Activated CD4-positive, alpha-beta T cell treated with anti-CD3 and anti-CD28 coated beads, Interleukin-2, amount 50 U/mL, for 48 hours (primary cell): ENCODE measurements around the gene USP40.
A peak's percentile ranks its signal among the peaks of the same experiment; 100 is the strongest.

Experiments
- DNase-seq, 2 experiments: peaks; one replicate each; pipeline ENCODE4 v3.0.0-alpha.2; 2020

The USP40 gene

DNA sequence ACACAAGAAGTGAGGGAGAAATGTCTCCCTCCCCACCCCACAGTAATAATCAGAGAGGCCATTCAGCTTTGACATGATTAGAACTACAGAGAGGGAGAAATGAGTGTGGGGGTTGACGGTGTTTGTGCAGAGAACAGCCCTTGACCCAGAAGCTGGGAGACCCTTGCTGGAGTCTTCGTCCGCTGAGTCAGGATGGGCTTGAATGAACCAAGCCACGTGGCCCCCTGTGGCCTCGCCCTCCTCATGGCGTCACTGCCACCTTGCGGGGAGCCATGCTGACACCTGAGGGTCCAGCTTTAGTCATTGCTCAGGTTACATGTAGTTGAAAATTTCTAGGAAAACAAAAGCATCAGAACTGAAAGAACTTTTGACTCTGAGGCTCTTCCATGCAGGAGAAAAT, 111.1 kb downstream of the USP40 start:
- no peak for DNase-seq

DNA sequence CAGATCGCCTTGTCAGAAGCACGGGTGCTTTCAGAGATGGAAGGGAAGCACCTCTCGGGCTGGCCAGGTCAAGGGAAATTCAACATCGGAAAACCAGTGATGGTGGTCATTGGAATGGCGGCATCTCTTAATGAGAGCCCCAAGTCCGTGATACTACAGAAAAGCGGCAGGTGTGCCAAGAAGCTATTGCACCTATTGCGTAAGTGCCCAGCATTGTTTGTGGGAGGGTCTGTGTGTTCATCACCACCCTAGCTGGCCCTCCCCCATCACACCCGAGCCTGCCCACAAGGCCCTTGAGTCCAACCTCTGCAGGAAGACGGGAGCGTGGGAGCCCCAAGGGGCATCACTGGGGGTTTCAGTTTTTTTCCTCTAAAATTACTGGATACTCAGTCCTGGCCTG, 111.6 kb downstream of the USP40 start:
- DNase-seq = no peak

DNA sequence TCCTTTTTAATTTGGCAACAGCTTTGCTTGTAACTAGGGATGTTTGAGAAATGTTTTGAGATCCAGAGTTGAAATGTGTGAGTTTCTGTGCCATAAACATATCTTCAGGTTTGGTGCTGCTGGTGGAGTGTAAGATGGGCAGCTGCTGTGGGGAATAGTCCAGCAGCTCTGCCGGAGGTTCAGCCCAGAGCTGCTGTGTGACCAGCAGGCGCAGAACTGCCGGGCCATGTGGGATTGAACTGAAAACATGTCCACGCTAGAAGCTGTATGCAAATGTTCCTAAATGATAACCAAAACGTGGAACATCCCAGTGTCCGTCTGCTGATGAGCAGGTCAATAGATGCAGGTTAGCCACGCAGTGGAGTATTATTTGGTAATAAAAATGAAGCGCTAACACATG, 112.7 kb downstream of the USP40 start:
- DNase-seq = no peak

DNA sequence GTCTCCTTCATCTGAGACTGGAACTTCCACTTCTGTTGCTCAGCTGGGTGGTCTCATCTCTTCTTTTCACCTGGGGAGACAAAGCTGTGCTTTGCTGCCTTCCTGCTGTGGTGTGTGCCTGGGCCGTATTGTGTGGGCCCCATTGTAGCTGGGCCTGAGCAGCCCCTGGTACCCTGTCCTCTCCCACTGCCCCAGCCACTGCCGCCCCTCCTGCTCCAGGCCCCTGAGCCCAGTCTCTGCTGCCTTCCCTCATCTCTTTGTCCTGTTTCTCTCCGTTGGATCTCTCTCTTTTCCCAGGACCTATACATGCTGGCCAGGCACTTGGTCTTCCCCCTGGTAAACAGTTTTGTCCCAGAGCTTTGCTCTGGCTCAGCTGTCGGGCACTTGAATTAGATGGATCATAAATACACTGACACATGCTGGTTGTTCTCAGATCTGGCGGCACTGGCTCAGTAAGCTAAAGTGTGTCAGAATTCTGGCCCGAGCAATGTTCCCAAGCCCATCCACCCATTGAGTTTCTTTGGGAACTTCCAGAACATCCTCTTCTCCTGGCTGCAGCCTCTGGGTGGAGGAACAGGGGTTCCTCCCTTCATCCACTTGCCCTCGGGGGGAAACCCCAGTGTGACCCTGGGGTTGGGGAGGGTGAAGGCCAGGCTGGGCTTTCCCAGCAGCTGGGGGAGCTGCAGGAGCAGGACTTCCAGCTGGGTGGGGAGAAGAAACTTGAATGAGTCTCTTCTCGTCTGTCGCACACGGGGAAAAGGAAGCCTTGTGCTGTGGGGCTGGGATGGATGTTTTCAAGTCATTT, 113.3 kb downstream of the USP40 start:
- no peak for DNase-seq

DNA sequence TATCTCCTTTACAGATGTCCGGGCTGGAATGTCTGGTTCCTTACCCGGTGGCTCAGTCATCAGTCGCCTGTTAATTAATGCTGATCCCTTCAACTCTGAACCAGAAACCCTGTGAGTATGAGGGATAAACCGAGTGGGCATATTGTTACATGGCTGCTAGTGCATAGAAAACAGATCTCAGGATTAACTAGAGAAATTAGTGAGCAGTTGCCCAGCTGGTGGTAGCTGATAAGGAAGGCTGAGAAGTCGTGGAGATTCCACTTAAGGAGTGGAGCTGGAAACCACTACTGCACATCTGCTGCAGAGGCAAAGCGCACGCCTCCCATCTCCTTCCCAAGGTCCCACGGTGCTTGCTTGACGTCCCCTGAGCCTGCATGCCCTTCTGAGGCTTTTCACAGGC, 114.6 kb downstream of the USP40 start:
- no peak for DNase-seq

DNA sequence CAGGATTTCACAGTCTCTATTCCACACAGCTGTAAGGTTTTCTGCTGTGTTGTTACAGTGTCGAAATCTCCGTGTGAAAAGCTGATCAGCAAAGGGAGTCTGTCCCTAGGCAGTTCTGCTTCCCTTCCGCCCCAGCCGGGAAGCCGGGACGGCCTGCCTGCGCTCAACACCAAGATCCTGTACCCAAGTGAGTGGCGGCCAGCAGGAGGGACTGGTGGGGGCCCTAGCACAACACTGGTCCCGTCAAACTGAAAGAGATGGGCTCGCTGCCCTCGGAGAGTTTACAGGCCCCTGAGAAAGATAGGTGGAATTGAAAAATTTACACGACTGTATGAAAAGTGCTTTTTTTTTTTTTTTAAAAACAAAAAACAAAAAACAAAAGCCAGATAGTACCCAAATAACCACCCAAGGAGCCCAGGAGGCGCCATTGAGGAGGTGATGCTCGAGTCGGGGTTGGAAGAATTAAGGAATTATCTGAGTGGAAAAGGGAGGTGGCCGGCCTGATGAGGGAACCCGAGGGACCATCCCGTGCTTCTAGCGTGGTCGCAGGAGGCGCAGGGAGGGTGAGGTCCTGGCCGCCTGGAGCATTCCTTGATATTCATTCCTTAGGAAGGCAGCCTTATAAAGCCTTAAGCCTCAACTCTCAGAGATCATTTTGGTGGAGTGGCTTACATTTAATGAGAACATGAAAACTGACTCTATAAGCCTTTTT, 115.6 kb downstream of the USP40 start:
- no peak for DNase-seq

DNA sequence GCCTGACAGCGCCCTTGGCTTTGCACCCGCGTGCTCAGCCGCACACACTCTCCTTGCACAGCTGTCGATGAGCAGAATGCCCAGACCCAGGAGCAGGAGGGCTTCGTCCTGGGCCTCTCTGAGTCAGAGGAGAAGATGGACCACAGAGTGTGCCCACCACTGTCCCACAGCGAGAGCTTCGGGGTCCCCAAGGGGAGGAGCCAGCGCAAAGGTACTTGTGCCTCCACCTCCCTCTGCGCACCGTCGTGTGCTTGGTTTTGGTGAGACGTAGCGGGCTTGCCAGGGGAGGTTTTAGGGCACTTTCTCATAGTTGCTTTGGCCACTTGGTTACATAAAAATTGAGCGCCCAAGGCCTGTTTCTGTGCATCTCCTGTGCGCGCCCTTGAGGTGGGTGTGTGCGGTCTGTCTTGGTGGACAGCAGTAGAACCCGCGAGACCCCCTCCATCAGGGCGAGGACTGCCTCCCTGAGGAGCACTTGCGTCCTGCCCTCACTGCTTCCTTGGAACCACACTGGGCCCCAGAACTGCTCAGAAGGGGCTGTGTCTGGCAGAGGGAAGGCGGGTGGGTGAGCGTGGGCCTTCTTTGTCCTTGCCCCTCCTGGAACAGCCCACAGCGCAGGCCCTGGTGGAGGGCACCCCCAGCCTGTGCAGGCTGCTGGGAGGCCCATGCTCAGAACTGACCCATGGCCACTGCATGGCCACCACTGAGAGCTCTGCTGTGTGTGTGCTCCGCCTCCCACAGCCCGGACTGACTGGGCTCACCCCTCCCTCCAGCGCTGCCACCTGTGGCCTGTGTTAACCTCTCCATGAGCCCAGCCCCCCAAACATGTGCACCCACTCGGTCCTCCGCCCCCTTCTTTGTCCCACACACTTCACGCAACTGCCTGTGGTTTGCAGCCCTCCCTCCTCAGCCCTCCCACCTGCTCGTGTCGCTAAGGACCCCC, 116.4 kb downstream of the USP40 start:
- DNase-seq = no peak

DNA sequence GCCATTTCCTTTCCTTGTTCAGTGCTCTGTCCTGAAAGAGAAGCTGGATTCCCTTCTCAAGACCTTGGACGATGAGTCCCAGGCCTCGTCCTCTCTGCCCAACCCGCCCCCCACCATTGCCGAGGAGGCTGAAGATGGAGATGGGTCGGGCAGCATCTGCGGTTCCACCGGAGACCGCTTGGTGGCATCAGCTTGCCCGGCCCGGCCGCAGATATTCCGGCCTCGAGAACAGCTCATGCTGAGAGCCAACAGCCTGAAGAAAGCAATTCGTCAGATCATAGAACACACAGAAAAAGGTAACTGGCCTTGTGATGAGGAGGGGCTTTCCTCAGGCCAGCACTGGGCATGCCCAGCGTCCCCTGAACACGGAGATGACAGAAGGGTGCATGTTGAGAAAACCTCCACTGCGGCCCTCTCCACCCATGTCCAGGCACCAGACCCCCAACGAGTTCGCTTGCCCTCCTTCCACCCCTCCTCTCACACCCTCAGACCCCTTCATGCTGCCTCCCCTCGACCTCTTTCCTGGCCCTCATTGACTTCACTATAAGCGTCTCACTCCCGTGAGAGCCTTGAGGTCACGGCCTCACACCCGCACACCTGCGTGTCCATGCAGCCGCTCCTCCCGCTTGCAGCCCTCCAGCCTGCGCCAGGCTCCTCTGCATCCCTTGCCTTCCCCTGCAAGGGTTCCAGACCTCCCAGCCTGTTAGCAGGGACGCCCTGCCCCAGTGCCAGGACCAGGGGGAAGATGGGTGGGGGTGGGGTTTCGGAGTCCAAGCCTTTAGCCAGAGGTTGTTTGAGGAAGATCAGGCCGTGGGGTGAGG, 117.3 kb downstream of the USP40 start:
- DNase-seq = no peak

DNA sequence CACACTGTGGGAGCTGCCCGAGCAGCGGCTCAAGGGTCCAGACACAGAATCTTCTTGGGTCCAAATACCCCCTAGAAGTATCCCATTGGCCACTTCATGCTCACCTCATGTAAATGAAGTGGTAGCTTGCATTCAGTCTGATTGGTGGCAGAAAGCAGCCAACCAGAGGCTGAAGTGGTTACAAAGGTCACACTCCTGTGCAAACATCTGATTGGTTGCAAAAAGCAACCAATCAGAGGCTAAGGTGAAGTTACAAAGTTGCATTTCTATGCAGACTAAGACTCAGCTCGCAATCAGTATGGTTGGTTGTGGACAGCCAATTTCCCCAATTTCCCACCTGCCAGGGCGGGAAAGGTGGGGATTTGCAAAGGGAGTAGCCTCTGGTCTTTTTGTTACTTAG, 118.0 kb downstream of the USP40 start:
- DNase-seq = no peak

DNA sequence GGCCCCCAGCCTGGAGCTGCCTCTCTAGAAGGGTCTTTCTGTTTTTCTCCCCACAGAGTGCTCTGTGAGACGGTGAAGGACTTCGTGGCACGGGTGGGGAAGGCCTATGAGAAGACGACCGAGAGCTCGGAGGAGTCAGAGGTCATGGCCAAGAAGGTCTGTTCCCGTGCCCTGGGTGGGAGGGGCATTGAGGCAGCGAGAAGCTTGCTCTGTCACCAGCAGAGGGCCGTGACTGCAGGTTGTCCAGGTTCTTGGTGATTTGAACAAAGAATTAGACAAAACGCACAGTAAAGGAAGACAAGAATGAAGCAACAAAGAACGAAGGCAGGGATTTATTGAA, 118.4 kb downstream of the USP40 start:
- DNase-seq = peak; percentile 13 to 15

DNA sequence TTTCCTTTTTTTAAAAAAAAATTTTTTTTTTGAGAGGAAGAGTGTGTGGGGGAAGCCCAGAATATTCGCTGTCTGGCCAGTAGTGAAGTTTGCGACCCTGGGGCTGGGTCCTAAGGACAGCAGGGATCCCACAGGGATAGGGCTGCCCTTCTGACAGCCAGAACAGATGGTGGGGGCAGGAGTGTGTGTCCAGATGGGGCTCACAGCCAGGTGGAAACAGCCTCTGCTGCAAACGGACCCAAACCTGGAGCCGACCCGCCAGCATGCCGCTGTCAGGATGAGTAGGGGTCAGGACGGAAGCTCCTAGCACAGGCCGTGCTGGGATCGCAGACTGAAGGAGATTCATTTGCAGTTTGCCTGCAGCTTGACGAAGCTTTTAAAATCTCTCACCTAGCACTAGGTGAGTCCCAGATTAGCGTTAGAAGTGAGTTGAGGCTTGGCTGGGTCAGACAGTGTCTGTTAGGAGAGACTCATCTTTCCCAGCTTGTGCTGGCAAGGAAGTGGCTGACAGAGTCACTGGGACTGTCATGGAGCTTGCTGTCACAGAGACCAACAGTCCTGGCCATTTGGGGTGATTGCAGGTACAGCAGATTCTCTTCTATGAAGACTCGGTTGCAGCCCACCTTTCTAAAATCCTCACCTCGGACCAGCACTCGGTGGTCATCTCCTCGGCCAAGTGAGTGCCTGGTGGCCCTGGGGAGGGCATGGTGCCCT, 118.9 kb downstream of the USP40 start:
- no peak for DNase-seq

DNA sequence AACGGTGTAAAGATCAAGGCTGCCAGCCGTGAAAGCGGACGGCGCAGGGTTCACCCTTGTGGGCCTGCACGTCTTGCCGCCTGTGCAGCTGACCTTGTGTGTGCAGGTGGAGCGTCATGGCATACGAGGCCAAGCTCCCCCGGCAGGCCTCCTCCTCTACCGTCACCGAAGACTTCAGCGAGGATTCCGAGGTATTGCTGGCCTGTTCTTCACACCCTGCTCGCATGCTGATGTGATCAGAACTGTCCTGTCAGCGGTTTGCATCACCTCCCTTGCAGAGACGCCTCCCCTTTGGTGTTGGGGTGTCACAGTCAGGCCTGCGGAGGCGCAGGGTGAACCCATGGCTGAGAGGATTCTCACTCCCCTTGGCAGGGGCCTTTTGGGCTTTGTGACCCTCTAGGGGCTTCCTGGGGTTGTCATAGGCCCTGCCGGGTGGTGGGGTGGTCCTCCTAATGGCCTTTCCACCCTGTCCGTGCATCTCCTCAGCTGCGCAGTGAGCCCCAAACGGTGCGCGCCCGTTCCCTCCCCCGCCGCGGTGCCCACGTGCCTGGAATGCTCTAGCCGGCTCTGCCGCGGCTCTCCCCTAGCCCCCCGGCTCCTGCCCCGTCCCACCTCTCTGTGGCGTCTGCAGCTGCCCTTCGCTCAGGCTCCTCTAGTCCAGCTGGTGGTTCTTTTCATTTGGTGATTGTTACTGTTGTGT, 119.8 kb downstream of the USP40 start:
- DNase-seq = no peak

DNA sequence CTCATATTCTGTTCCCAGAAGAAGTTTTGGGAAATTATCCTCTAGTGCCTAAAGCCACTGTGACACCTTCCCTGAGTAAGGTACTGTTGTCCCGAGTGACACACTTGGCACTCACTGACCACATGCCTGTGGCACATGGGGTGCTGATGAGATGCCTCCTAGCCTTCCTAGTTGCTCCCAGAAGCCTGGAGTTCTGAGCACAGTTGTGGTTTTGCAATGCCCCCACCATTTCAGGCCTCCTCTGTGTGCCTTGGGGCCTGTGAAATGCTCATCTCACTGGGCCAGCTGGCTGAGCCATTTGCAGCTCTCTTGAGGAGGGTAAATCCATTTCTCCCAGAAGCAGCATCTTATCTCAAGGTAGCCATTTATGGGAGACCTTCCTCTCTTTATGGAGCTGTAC, 120.5 kb downstream of the USP40 start:
- no peak for DNase-seq

DNA sequence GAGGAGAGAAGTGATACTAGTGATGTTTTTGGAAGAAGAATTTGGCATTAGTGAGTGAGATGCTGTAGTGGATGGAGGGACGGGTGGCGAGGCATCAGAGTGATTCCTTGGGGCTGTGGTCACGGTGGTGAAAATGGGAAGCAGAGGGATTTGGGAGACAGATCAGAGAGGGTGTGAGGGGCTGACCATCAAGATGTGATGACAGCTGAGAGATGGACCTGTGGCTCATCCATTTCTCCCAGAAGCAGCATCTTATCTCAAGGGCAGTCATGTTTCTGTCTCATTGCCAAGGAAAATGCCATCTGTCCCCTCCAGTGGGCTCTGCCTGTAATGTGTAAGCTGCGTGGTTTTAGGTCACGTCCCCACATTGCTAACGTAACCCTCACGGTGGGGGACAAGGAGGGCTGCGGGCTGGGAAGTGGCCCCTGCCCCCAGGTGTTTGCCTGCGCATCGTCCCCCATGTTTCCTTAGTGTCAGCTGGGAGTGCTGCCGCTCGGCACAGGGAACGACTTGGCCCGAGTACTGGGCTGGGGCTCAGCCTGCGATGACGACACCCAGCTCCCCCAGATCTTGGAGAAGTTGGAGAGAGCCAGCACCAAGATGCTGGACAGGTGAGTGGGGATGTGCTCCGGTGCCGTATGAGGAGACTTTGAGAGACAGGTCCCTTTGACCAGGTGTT, 121.3 kb downstream of the USP40 start:
- no peak for DNase-seq

DNA sequence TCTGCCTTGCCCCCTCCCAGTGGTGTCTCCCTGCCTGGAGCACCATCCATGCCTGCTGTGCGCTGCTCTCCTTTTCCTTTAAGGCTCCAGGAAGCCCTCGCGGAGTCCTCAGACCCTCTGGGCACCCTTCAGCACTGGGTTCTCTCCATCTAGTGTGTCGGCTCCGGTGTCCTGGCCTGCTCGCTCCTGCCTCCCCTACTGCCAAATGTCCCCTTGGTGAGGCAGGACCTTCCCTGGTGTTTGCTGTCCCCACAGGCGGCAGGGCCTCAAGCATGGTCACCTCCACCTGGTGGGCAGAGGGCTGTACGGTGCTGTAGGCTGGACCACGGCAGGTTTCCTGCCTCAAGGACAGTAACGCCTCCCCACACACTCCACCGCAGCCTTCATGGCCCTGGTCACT, 122.1 kb downstream of the USP40 start:
- no peak for DNase-seq

DNA sequence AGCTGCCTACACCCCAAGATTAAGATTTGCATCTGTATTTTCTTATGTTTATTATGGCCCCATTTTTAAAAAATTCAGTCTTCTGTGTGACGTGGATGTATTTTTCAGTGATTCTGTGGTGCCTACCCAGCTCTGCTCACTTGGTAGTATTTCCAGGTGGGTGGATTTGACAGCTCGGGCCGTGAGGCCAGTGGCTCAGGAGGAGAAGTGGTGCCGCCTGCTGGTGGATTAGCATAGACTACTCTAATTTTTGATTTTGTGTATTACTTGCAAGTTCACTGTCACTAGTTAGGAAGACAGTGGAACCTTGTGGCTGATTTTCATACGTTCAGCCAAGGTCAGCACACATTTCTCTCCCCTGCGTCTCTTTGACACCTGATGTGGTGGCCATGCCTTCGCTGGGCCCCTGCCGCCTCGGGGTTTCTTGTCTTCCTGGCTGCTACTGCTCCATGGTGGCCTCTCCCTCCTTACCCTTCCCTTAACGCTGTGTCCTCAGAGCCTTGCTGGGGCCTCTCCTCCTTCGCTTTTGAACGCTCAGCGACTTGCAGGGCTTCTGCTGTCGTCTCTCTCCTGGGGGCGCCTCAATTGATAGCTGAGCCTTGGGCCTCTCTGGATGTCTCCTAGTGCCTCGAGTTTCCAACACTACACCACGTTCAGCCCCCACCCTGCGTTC, 122.9 kb downstream of the USP40 start:
- DNase-seq = peak; percentile 79 to 86

DNA sequence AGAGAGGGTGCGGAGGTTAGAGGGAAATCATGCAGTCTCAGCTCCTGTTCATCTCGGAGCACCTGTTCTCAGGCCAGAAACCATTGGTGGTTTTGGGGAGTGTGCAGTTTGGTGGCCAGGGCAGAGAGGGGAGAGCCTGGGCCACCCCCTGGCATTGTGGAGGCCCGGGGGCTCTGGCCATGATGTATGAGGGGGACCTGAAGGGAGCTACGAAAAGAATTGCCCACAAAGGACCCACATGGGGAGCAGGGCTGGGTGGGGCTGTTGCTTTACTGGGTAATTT, 124.6 kb downstream of the USP40 start:
- DNase-seq = no peak

DNA sequence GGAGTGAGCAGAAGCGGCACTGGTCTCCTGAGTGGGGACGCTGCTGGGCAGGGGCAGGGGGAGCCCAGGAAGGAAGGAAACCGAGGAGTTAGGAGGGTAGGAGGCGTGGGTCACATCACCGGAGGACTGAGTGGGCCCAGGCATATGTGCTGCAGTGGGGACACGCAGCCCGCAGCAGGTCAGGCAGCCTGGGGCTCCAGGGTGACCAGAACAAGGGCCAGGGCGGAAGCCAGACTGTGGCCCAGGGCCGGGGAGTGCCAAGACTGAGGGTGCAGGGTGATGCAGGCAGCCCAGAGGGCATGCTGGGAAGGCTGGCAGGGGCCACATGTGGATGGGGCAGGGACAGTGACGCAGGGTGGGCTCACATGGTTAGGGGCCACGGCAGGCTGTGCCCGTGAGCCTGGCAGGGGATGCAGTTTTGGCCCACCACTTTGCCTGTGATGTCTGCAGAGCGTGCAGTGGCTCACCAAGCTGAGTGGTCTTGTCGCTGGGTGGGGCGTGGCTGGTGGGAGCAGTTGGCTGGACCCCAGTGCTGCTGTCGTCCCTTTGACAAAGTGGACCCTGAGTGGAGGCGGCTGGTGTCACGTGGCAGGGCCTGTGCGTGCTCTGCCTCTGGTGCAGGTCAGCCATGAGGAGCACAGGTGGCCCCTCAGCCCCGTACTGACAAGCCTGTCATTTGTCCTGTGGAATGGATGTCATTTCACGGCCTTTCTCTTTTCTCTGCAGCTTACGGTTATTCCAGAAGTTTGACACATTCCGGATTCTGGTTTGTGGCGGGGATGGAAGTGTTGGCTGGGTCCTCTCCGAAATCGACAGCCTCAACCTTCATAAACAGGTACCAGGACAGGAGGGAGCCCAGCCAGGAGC, 125.2 kb downstream of the USP40 start:
- DNase-seq = no peak

DNA sequence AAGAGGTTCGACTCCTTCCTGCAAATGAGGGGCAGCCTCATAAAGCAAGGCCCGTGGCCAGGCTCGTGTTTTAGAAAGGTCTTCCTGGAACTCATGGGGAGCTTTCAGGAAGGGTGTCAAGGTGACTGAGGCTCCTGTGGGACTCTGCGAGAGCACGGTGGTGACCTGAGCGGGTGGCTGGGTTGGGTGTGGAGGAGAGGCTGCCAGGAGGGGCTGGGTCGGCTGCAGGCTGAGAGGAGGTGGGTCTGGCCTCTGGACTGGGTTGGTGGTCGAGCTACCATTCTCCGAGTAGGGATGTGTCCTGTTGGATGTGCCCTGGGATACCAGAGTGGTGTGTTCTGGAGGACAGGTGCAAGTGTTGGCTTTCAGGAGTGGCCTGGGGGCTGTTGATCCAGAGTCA, 125.9 kb downstream of the USP40 start:
- DNase-seq = no peak
